KMS-11 (cell line): ENCODE data around the gene TMPRSS6.

ENCODE experiments used
- H2AFZ ChIP-seq: fragments of 200-600 bp; sonication (generic); 2 replicates; pipeline ENCODE4 v1.6.1; 2016; ENCODE audit warnings: antibody characterized with exemption, mixed run types, low read depth
- H3K27ac ChIP-seq: fragments of 200-600 bp; sonication (generic); 2 replicates; pipeline ENCODE4 v1.6.1; 2016; ENCODE audit warnings: mild to moderate bottlenecking, mixed run types
- H3K27me3 ChIP-seq: fragments of 200-600 bp; sonication (generic); 2 replicates; pipeline ENCODE4 v1.6.1; 2017; ENCODE audit warnings: mild to moderate bottlenecking, low read depth, mixed run types, moderate library complexity; ENCODE audit not compliant: insufficient read depth
- H3K36me3 ChIP-seq: fragments of 200-600 bp; sonication (generic); 2 replicates; pipeline ENCODE4 v1.6.1; 2017; ENCODE audit warnings: mild to moderate bottlenecking, mixed run types; ENCODE audit not compliant: insufficient read depth
- H3K4me1 ChIP-seq: fragments of 200-600 bp; sonication (generic); 2 replicates; pipeline ENCODE4 v1.6.1; 2016; ENCODE audit warnings: mild to moderate bottlenecking, low read depth, mixed run types; ENCODE audit not compliant: poor library complexity, severe bottlenecking
- H3K4me2 ChIP-seq: fragments of 200-600 bp; sonication (generic); 2 replicates; pipeline ENCODE4 v1.7.0; 2016; ENCODE audit warnings: mild to moderate bottlenecking, mixed run types
- H3K4me3 ChIP-seq: fragments of 200-600 bp; sonication (generic); IDR thresholded peaks from 2 replicates; pipeline ENCODE4 v1.6.1; 2017; ENCODE audit warnings: low read depth, low read length, mixed read lengths; ENCODE audit not compliant: insufficient read depth
- H3K79me2 ChIP-seq: fragments of 200-600 bp; sonication (generic); 2 replicates; pipeline ENCODE4 v1.6.1; 2016; ENCODE audit warnings: low read depth, mixed run types; ENCODE audit not compliant: insufficient read depth
- H3K9ac ChIP-seq: fragments of 200-600 bp; sonication (generic); 2 replicates; pipeline ENCODE4 v1.6.1; 2016; ENCODE audit warnings: mild to moderate bottlenecking, mixed run types
- H4K20me1 ChIP-seq: fragments of 200-600 bp; sonication (generic); 2 replicates; pipeline ENCODE4 v1.6.1; 2016; ENCODE audit warnings: mild to moderate bottlenecking, mixed run types; ENCODE audit not compliant: insufficient read depth
- TF ChIP-seq, protein P1 (sequence below): fragments of 200-600 bp; sonication (generic); conservative IDR thresholded peaks from 2 replicates; pipeline ENCODE4 v1.6.1; 2017; ENCODE audit warnings: low read depth, mild to moderate bottlenecking, antibody characterized with exemption, low read length, moderate library complexity, mixed read lengths

The TMPRSS6 gene

DNA sequence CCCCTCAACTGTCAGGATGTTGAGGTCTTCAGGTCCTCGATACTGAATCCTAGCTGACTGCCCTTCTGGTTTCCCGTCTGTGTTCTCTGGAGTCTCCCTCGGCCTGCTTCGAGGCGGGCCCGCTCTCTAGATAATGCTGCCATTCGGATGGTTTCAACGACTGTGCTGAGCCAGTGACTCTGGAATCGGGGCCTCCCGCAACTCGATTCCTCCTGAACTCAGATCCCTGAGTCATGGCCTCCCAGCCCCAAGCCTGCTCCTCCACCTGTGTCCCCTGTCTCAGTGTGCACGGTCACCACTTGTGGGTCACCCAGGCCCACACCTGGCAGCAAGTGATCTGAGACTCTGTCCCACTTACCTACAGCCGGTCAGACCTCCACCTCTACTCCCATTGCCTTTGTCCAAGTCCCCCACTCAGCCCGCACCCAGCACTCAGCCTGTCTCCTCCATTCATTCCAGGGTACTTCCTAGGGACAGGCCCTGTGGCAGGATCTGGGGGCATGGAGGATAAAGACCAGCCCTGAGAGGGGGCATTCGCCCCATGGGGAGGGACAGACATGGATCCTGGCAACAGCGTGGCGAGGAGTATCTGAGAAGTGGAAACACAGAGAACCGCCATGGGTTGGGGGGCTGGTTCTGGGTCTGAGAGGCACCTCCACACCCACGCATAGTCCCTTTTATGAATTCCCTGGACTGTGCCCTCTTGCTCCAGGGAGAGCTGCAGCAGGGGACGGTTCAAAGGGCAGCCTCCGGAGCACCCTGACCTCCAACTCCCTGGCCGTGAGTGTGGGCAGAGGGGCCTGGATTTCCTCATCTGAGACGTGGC lies 75.7 kb downstream of the TMPRSS6 start:
- H3K4me3 ChIP-seq = no peak overlapping the region
- no peaks in the 10 kb centered on the region for H3K79me2 ChIP-seq
- H3K4me1 ChIP-seq = no peaks in the 10 kb centered on the region
- H2AFZ ChIP-seq = no peak overlapping the region
- TF ChIP-seq, protein P1, sequence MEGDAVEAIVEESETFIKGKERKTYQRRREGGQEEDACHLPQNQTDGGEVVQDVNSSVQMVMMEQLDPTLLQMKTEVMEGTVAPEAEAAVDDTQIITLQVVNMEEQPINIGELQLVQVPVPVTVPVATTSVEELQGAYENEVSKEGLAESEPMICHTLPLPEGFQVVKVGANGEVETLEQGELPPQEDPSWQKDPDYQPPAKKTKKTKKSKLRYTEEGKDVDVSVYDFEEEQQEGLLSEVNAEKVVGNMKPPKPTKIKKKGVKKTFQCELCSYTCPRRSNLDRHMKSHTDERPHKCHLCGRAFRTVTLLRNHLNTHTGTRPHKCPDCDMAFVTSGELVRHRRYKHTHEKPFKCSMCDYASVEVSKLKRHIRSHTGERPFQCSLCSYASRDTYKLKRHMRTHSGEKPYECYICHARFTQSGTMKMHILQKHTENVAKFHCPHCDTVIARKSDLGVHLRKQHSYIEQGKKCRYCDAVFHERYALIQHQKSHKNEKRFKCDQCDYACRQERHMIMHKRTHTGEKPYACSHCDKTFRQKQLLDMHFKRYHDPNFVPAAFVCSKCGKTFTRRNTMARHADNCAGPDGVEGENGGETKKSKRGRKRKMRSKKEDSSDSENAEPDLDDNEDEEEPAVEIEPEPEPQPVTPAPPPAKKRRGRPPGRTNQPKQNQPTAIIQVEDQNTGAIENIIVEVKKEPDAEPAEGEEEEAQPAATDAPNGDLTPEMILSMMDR = no peak
- H3K27me3 ChIP-seq = peaks cover 2% of the 10 kb centered on the region; the same call in 1 of the 2 replicates
- H3K9ac ChIP-seq = no peak overlapping the region
- no peaks in the 10 kb centered on the region for H4K20me1 ChIP-seq
- H3K4me2 ChIP-seq = no peak overlapping the region
- H3K27ac ChIP-seq = no peak overlapping the region
- no peaks in the 10 kb centered on the region for H3K36me3 ChIP-seq

DNA sequence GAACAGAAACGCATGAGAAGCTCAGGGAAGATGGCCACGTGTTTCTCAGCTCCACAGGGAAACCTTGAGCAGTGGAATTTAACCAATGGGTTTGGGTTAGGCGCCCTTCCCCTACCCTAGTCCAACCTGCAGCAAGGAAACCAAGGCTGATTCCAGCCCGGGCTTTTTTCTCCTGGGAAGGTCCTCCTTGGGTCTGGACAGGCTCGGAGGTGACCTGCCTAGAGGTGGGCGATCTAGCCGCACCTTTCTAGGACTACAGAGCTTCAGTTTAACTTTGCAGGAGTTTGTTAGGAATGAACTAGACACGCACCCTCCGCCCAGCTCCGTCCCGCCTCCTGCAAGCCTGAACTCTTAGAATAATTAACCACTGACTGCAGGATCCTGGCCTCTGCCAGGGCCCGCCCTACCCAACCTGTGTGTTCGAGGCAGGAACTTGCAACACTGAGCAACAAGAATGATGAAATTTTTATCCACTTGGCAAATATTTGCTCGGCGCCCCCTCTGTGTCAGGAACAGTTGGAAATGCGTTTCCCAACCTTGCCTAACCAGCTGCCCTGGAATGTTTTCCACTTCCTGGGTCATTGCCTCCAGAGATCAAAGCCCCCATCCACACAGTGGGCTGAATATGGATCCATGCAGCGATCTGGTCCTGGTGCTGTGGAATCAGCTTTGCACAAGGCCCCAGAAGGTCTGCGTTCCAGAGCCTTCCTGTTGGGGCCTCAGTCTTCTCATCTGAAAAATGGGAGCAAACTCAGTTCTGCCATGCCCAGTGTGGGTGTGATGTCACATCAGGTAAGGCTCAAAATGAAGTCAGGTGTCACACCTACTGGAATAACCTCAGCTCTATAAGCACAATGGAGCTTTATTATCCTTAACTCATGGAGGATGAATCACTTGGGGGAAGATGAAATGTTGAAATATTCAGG lies 76.7 kb downstream of the TMPRSS6 start:
- TF ChIP-seq, protein P1 = no peak
- Histone ChIP-seq H3K4me2 (no peak overlapping the region), H3K27me3 (peaks cover 2% of the 10 kb centered on the region; the same call in 1 of the 2 replicates), H2AFZ (no peak overlapping the region), H3K27ac (no peak overlapping the region), H3K4me3 (no peak overlapping the region), H3K36me3 (no peaks in the 10 kb centered on the region), H3K9ac (no peak overlapping the region), H3K4me1 (no peaks in the 10 kb centered on the region), H4K20me1 (no peaks in the 10 kb centered on the region), H3K79me2 (no peaks in the 10 kb centered on the region)

DNA sequence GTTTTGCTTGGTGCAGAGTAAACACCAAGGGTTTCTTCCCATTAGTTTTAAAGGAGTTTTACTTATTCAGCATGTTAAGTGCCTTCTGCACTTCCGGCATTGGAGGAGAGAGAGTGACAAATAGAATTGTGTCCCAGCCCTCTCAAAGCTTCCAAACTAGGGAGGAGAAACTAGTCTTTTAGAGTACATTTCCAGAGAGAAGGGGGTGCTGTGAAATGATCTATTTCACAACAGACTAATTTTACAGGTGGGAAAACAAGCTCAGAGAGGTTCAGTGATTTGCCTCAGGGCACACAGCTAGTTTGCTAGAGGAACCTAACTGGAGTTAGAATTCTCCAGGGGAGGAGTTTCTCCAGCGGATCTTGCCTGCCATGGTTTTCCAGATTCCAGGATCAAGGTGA lies 77.4 kb downstream of the TMPRSS6 start:
- Histone ChIP-seq H3K27me3 (peaks cover 2% of the 10 kb centered on the region; the same call in 1 of the 2 replicates), H3K27ac (no peak overlapping the region), H3K4me1 (no peaks in the 10 kb centered on the region), H3K36me3 (no peaks in the 10 kb centered on the region), H2AFZ (no peak overlapping the region), H3K4me3 (no peak overlapping the region), H3K79me2 (no peaks in the 10 kb centered on the region), H4K20me1 (no peaks in the 10 kb centered on the region), H3K9ac (no peak overlapping the region), H3K4me2 (no peak overlapping the region)
- TF ChIP-seq, protein P1 = no peak

DNA sequence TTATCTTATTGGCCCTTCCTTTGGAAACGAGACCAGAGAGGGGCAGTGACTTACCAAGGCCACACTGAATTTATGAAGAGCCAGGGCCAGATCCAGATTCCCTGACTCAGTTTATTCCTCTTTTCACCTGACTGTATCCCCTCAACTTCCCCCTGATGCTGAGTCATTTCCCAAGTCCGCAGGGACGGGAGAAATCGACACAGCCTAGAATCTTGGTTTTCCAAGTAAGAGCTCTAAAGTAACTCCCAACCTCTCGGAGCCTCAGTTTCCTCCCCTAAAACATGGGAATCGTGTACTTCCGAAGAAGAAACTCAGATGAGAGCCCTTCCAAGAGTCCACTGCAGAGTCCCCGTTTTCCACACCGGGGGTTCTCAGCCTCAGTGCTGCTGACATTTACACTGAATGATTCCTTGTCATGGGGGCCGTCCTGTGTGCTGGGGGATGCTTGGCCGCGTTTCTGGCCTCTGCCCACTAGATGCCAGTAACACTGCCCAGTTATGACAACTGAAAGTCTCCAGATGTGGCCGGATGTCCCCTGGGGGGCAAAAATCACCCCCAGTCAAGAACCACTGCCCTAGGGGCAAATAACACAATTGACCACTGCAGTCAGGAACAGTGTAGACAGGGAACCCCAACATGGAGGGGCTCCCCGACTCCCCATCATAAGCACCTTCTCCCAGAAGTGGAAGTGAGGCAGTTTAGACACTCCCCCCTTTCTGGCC lies 78.8 kb downstream of the TMPRSS6 start:
- Histone ChIP-seq H2AFZ (no peak overlapping the region), H3K4me3 (no peak overlapping the region), H3K9ac (no peak overlapping the region), H3K36me3 (no peaks in the 10 kb centered on the region), H3K4me1 (no peaks in the 10 kb centered on the region), H3K27me3 (0 out of 2 replicates have a peak, but pooled peaks cover 2% of the 10 kb centered on the region), H3K79me2 (no peaks in the 10 kb centered on the region), H4K20me1 (no peaks in the 10 kb centered on the region), H3K27ac (no peak overlapping the region), H3K4me2 (no peak overlapping the region)
- TF ChIP-seq, protein P1 = no peak
